CD14-positive monocyte (primary cell): Measurements from ENCODE around the gene KDM4E. TPM values are rescaled to one million over a fixed set of nuclear protein-coding genes. Genes with fewer than 3 reads are reported as not detected.

Experiments
- DNase-seq, 3 donors: peaks; one replicate each; pipeline ENCODE4 v3.0.0-alpha.2; 2011 to 2022
- H2AFZ ChIP-seq: 2 replicates; pipeline ENCODE4 v1.6.0; 2012; ENCODE audit warnings: mild to moderate bottlenecking, low read depth, low read length, inconsistent platforms; ENCODE audit not compliant: insufficient read depth, poor library complexity, severe bottlenecking
- H3K27ac ChIP-seq, 2 donors: 1 replicate in 1 of 2; 2 replicates in 1 of 2; pipeline ENCODE4 v1.5.1; 2012 to 2013; ENCODE audit warnings: low read length in 2 of 2, control low read depth in 1 of 2, inconsistent platforms in 1 of 2, low read depth in 1 of 2, mild to moderate bottlenecking in 1 of 2
- H3K27me3 ChIP-seq, 2 donors: one replicate each; pipeline versions ENCODE4 v1.6.0 to v1.6.1; 2011 to 2013; ENCODE audit warnings: low read length in 2 of 2; ENCODE audit not compliant: control insufficient read depth in 2 of 2, insufficient read depth in 2 of 2
- H3K36me3 ChIP-seq, 2 donors: replicated peaks in 1 of 2; 1 replicate in 1 of 2; 2 replicates in 1 of 2; pipeline versions ENCODE4 v1.5.1 to v1.6.1; 2012 to 2013; ENCODE audit warnings: low read length in 2 of 2, control low read depth in 1 of 2, inconsistent platforms in 1 of 2, mild to moderate bottlenecking in 1 of 2; ENCODE audit not compliant: insufficient read depth in 2 of 2, control insufficient read depth in 1 of 2
- H3K4me1 ChIP-seq, 2 donors: 1 replicate in 1 of 2; 2 replicates in 1 of 2; pipeline versions ENCODE4 v1.5.1 to v1.6.1; 2012 to 2013; ENCODE audit warnings: low read length in 2 of 2, control low read depth in 1 of 2, inconsistent platforms in 1 of 2, mild to moderate bottlenecking in 1 of 2, moderate library complexity in 1 of 2; ENCODE audit not compliant: insufficient read depth in 2 of 2, control insufficient read depth in 1 of 2
- H3K4me2 ChIP-seq: replicated peaks from 2 replicates; pipeline ENCODE3; 2012; ENCODE audit warnings: low read length, moderate library complexity, mild to moderate bottlenecking; ENCODE audit not compliant: poor library complexity, severe bottlenecking; ENCODE audit errors: extremely low read depth
- H3K4me3 ChIP-seq, 3 experiments: fragments of 200-600 bp in 1 of 3; sonication (generic) in 1 of 3; replicated peaks in 1 of 3; 1 replicate in 2 of 3; 2 replicates in 1 of 3; pipeline ENCODE4 v1.5.1; 2011 to 2013; ENCODE audit warnings: low read length in 3 of 3, mild to moderate bottlenecking in 3 of 3, control low read depth in 2 of 3, low read depth in 2 of 3, inconsistent platforms in 1 of 3, moderate library complexity in 1 of 3
- H3K79me2 ChIP-seq: 2 replicates; pipeline ENCODE4 v1.6.0; 2012; ENCODE audit warnings: mild to moderate bottlenecking, control low read depth, inconsistent platforms, low read length, moderate library complexity; ENCODE audit not compliant: insufficient read depth
- H3K9ac ChIP-seq: 2 replicates; pipeline ENCODE4 v1.6.0; 2017; ENCODE audit warnings: low read length, mild to moderate bottlenecking; ENCODE audit not compliant: insufficient read depth, poor library complexity, severe bottlenecking
- H3K9me3 ChIP-seq, 2 donors: replicated peaks in 1 of 2; 1 replicate in 1 of 2; 2 replicates in 1 of 2; pipeline versions ENCODE4 v1.5.1 to v1.6.1; 2012 to 2013; ENCODE audit warnings: low read length in 2 of 2, control low read depth in 1 of 2; ENCODE audit not compliant: control insufficient read depth in 1 of 2, insufficient read depth in 1 of 2
- H4K20me1 ChIP-seq: 2 replicates; pipeline ENCODE4 v1.6.0; 2012; ENCODE audit warnings: mild to moderate bottlenecking, low read length, control low read depth, moderate library complexity; ENCODE audit not compliant: insufficient read depth
- H3K27ac Mint-ChIP-seq, 7 donors: one replicate each; pipeline ENCODE4 v1.8.0; 2020; ENCODE audit warnings: mild to moderate bottlenecking in 7 of 7, mixed read lengths in 7 of 7, moderate library complexity in 6 of 7, inconsistent platforms in 2 of 7
- H3K27me3 Mint-ChIP-seq, 3 donors: one replicate each; pipeline ENCODE4 v1.8.0; 2021 to 2022; ENCODE audit warnings: low read depth in 3 of 3, mild to moderate bottlenecking in 3 of 3, mixed read lengths in 3 of 3, moderate library complexity in 3 of 3, inconsistent platforms in 1 of 3
- H3K36me3 Mint-ChIP-seq, 2 donors: one replicate each; pipeline ENCODE4 v1.8.0; 2020; ENCODE audit warnings: mixed read lengths in 2 of 2, inconsistent platforms in 1 of 2, mild to moderate bottlenecking in 1 of 2
- H3K4me1 Mint-ChIP-seq: one replicate; pipeline ENCODE4 v1.8.0; 2020; ENCODE audit warnings: mild to moderate bottlenecking, mixed read lengths
- H3K4me3 Mint-ChIP-seq, 2 donors: one replicate each; pipeline ENCODE4 v1.8.0; 2020; ENCODE audit warnings: mild to moderate bottlenecking in 2 of 2, mixed read lengths in 2 of 2, moderate library complexity in 1 of 2
- H3K9me3 Mint-ChIP-seq, 7 donors: one replicate each; pipeline ENCODE4 v1.8.0; 2020 to 2022; ENCODE audit warnings: mixed read lengths in 7 of 7, mild to moderate bottlenecking in 6 of 7, moderate library complexity in 6 of 7, inconsistent platforms in 2 of 7
- WGBS: methylation state at CpG from one replicate; pipeline ENCODE4 v1.1.5; 2013; ENCODE audit warnings: missing lambda C conversion rate; ENCODE audit not compliant: insufficient coverage; 5-methylcytosine and 5-hydroxymethylcytosine counted together
- intact Hi-C, 2 donors: fragments of 100-400 bp; cut with micrococcal nuclease; formaldehyde crosslinking; loops; one replicate each; pipeline versions ENCODE4 v1.15.0 to v1.15.1; 2023
- polyA minus RNA-seq: library from RNA; depleted of rRNA, polyadenylated mRNA; stranded (reverse); fragments of >200 nt; gene quantifications from 2 replicates; pipeline ENCODE4 v1.2.3, GENCODE V29; 2012
- polyA plus RNA-seq, 3 donors: library from polyadenylated mRNA; depleted of rRNA in 1 of 3; unstranded in 2 of 3; stranded (reverse) in 1 of 3; fragments of 300-500 nt in 2 of 3; fragments of >200 nt in 1 of 3; fragmentation: Illumina TruSeq in 2 of 3; gene quantifications; 1 replicate in 2 of 3; 2 replicates in 1 of 3; pipeline ENCODE4 v1.2.3, GENCODE V29; 2012 to 2021
- total RNA-seq, 12 experiments: library from RNA in 1 of 12; stranded (reverse) in 1 of 12; fragments of 120-200 nt in 1 of 12; gene quantifications; one replicate each; pipeline ENCODE4 v1.2.4 and lab custom pipeline; 2013 to 2026; ENCODE audit warnings: mixed read lengths in 6 of 12, inconsistent platforms in 1 of 12
- TF ChIP-seq, protein P1 (sequence below): fragments of 200-600 bp; IDR thresholded peaks from one replicate; pipeline ENCODE4 v1.8.0; 2022; ENCODE audit warnings: antibody characterized with exemption, mild to moderate bottlenecking

The KDM4E gene
- total RNA-seq (2013) = not detected
- not detected for polyA plus RNA-seq
- 0.14 and 0.16 TPM in 2 replicates for polyA minus RNA-seq
- total RNA-seq (lab: John Stamatoyannopoulos, UW) = 0 to 0.35 (median 0) reads per million in 11 experiments

DNA sequence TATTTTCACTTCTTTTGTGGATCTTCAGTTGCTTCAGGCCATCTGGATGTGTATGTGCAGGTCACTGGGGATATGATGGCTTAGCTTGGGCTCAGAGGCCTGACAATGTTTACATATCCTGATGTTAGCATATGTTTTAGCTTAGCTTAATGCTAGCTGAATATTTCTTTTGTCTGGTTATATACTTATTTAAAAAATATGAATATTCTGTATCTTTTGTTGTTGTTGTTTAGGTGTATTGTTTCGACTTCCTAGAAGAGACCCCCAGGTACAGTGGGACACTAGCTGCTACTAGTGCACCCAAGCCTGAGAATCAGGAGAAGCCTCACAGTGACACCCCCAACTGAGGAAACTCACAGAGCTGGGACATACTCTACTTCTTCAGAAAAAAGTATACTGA, at the start of gene KDM4E:
Gene KDM4E (plus strand): TSS at position 301 of the 400 bp plus-strand sequence. CDS start 300 bp downstream, outside the sequence.
- Histone ChIP-seq H3K4me2 (no peak within 1 kb of the TSS), H3K4me1 (no peaks in the 10 kb centered on the region), H3K4me3 (no peak within 1 kb of the TSS), H4K20me1 (no peaks in the 10 kb centered on the region), H3K27ac (no peak within 1 kb of the TSS), H3K9me3 (no peaks in the 10 kb centered on the region), H3K79me2 (no peaks in the 10 kb centered on the region), H3K9ac (no peak within 1 kb of the TSS), H3K27me3 (no peaks in the 10 kb centered on the region), H3K36me3 (no peaks in the 10 kb centered on the region), H2AFZ (no peak within 1 kb of the TSS)
- Mint-ChIP-seq H3K27ac (no peak within 1 kb of the TSS), H3K36me3 (no peaks in the 10 kb centered on the region), H3K9me3 (peaks cover 0 to 3% (median 0%) of the 10 kb centered on the region in 7 donors), H3K4me3 (no peak within 1 kb of the TSS), H3K4me1 (no peaks in the 10 kb centered on the region), H3K27me3 (no peaks in the 10 kb centered on the region)
- no CpG with 5 or more reads among the region's 1 CpG for WGBS
- DNase-seq = no peak
- TF ChIP-seq, protein P1, sequence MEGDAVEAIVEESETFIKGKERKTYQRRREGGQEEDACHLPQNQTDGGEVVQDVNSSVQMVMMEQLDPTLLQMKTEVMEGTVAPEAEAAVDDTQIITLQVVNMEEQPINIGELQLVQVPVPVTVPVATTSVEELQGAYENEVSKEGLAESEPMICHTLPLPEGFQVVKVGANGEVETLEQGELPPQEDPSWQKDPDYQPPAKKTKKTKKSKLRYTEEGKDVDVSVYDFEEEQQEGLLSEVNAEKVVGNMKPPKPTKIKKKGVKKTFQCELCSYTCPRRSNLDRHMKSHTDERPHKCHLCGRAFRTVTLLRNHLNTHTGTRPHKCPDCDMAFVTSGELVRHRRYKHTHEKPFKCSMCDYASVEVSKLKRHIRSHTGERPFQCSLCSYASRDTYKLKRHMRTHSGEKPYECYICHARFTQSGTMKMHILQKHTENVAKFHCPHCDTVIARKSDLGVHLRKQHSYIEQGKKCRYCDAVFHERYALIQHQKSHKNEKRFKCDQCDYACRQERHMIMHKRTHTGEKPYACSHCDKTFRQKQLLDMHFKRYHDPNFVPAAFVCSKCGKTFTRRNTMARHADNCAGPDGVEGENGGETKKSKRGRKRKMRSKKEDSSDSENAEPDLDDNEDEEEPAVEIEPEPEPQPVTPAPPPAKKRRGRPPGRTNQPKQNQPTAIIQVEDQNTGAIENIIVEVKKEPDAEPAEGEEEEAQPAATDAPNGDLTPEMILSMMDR = no peak
- intact Hi-C loops = no loop called here

DNA sequence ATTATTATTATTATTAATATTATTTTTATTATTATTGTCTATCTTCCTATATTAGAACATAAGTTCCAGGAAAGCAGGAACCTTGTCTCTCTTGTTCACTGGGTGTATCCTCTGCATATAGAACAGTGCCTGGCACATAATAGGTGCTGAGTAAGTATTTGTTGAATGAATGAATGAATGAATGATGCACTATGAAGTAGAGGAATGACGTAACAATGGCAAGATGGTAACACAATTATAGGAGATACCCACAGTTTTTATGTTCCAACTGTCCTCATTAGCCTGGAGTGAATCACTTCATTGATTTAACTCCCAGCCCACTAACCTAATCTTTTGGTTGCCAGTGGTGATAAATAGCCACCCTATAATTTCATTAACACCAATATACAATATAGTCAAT, 49.5 kb upstream of the KDM4E start:
- peaks cover 0 to 5% (median 0%) of the 10 kb centered on the region in 7 donors for H3K9me3 Mint-ChIP-seq
- Histone ChIP-seq H2AFZ (no peak overlapping the region), H3K9me3 (no peaks in the 10 kb centered on the region), H3K4me2 (no peak overlapping the region), H4K20me1 (no peaks in the 10 kb centered on the region), H3K9ac (no peak overlapping the region), H3K79me2 (peaks cover 17% of the 10 kb centered on the region), H3K4me1 (peaks cover 12 to 16% of the 10 kb centered on the region in 2 donors), H3K27ac (no peak overlapping the region), H3K27me3 (peaks cover 0 to 2% of the 10 kb centered on the region in 2 donors), H3K36me3 (peaks cover 10 to 15% of the 10 kb centered on the region in 2 donors), H3K4me3 (no peak overlapping the region)
- peaks cover 12 to 15% of the 10 kb centered on the region in 2 donors for H3K36me3 Mint-ChIP-seq
- TF ChIP-seq, protein P1 = no peak
- DNase-seq = no peak
- WGBS = no CpG with 5 or more reads among the region's 1 CpG
- peaks cover 5% of the 10 kb centered on the region for H3K4me1 Mint-ChIP-seq
- no peak overlapping the region for H3K4me3 Mint-ChIP-seq
- no peak overlapping the region for H3K27ac Mint-ChIP-seq
- intact Hi-C loops = loop anchor here in 1 of 2 donors (5.0 kb wide), 1 partner anchor 112 kb away; the partner anchor contains the start of gene ENDOD1
- H3K27me3 Mint-ChIP-seq = peaks cover 2 to 4% (median 2%) of the 10 kb centered on the region in 3 donors
